HCT116 (cell line): ENCODE measurements around the gene CCNL1. TPM values are rescaled to one million over a fixed set of nuclear protein-coding genes. Genes with fewer than 3 reads are reported as not detected.
A peak's percentile ranks its signal among the peaks of the same experiment; 100 is the strongest.

Source experiments
- ATAC-seq: fragments of 200-7000 bp; cut with Tn5 transposase; 2 replicates; pipeline ENCODE4 v1.9.1; 2020; ENCODE audit warnings: mild to moderate bottlenecking, moderate library complexity
- BruUV-seq: library from RNA; stranded (reverse); fragments of 400-500 nt; replicated peaks from 2 replicates; lab custom pipeline; 2021; lab: Mats Ljungman, UMichigan
- CTCF ChIA-PET: fragments of 300-600 bp; sonication (Branson Sonifier 250); formaldehyde crosslinking; loops from one replicate; lab custom pipeline; 2021; ENCODE audit warnings: antibody characterized with exemption; lab: Charles Lee
- POLR2A ChIA-PET: fragments of 300-600, 350-600 bp; sonication (Branson Sonifier 250); formaldehyde crosslinking; loops from one replicate; lab custom pipeline; 2021; ENCODE audit warnings: antibody characterized with exemption; lab: Charles Lee
- RAD21 ChIA-PET, 2 experiments: fragments of 300-600 bp; sonication (Branson Sonifier 250); formaldehyde crosslinking; loops; one replicate each; lab custom pipeline; 2023; ENCODE audit warnings: low total read pairs in 2 of 2; ENCODE audit not compliant: uncharacterized antibody in 2 of 2, unreplicated experiment in 2 of 2, low non-redundant PET in 1 of 2; lab: Charles Lee
- DNase-seq: peaks from one replicate; pipeline ENCODE4 v3.0.0-alpha.2; 2010; ENCODE audit warnings: low read depth, low spot score
- H2AFZ ChIP-seq: fragments of 200-600 bp; shearing (Covaris generic), sonication (generic); 2 replicates; pipeline ENCODE4 v1.6.1; 2017; ENCODE audit warnings: low read depth, mixed run types, mixed read lengths, antibody characterized with exemption, low read length; ENCODE audit not compliant: poor library complexity, severe bottlenecking
- H3K27ac ChIP-seq: 2 replicates; pipeline ENCODE4 v1.5.1; 2012; ENCODE audit warnings: low read depth, low read length
- H3K27me3 ChIP-seq: fragments of 200-600 bp; sonication (generic); 2 replicates; pipeline ENCODE4 v1.6.1; 2016; ENCODE audit warnings: mixed run types, low read length, mixed read lengths; ENCODE audit not compliant: insufficient read depth
- H3K36me3 ChIP-seq, 2 experiments: fragments of 200-500 bp in 1 of 2; fragments of 200-600 bp in 1 of 2; sonication (Bioruptor generic) in 1 of 2; sonication (generic) in 1 of 2; 2 replicates each; pipeline versions ENCODE4 v1.5.1 to v1.6.1; 2014 to 2016; ENCODE audit warnings: low read length in 2 of 2, inconsistent platforms in 1 of 2, mixed read lengths in 1 of 2, mixed run types in 1 of 2; ENCODE audit not compliant: insufficient read depth in 2 of 2, control insufficient read depth in 1 of 2
- H3K4me1 ChIP-seq, 2 experiments: fragments of 200-600 bp in 1 of 2; sonication (generic) in 1 of 2; 2 replicates each; pipeline versions ENCODE4 v1.5.1 to v1.6.1; 2012 to 2017; ENCODE audit warnings: low read length in 2 of 2, inconsistent platforms in 1 of 2, mild to moderate bottlenecking in 1 of 2, mixed read lengths in 1 of 2, mixed run types in 1 of 2, moderate library complexity in 1 of 2; ENCODE audit not compliant: insufficient read depth in 2 of 2, control insufficient read depth in 1 of 2
- H3K4me2 ChIP-seq: fragments of 200-600 bp; sonication (generic); 2 replicates; pipeline ENCODE4 v1.6.1; 2017; ENCODE audit warnings: mixed run types, low read length, mixed read lengths
- H3K4me3 ChIP-seq, 2 experiments: fragments of 200-600 bp in 1 of 2; sonication (generic) in 1 of 2; replicated peaks in 1 of 2; 2 replicates each; pipeline ENCODE4 v1.5.1; 2011 to 2016; ENCODE audit warnings: low read length in 2 of 2, control low read depth in 1 of 2, low read depth in 1 of 2, mild to moderate bottlenecking in 1 of 2, mixed read lengths in 1 of 2, mixed run types in 1 of 2
- H3K79me2 ChIP-seq: fragments of 200-600 bp; sonication (generic); 2 replicates; pipeline ENCODE4 v1.6.1; 2017; ENCODE audit warnings: mild to moderate bottlenecking, mixed run types, low read length, moderate library complexity, mixed read lengths; ENCODE audit not compliant: insufficient read depth
- H3K9ac ChIP-seq: fragments of 200-600 bp; sonication (generic); 2 replicates; pipeline ENCODE4 v1.6.1; 2016; ENCODE audit warnings: low read length, mixed read lengths
- H3K9me2 ChIP-seq: fragments of 200-600 bp; sonication (generic), shearing (Covaris generic); 2 replicates; pipeline ENCODE4 v1.6.1; 2017; ENCODE audit warnings: mixed run types, mild to moderate bottlenecking, moderate library complexity; ENCODE audit not compliant: insufficient read depth
- H3K9me3 ChIP-seq, 2 experiments: fragments of 200-500 bp in 1 of 2; fragments of 200-600 bp in 1 of 2; sonication (Bioruptor generic) in 1 of 2; sonication (generic) in 1 of 2; 2 replicates each; pipeline ENCODE4 v1.6.1; 2014 to 2017; ENCODE audit warnings: low read length in 2 of 2, mixed read lengths in 2 of 2, inconsistent platforms in 1 of 2, low read depth in 1 of 2, mild to moderate bottlenecking in 1 of 2, mixed run types in 1 of 2, moderate library complexity in 1 of 2; ENCODE audit not compliant: control insufficient read depth in 1 of 2, insufficient read depth in 1 of 2
- H4K20me1 ChIP-seq: fragments of 200-600 bp; sonication (generic), shearing (Covaris generic); 2 replicates; pipeline ENCODE4 v1.6.1; 2017; ENCODE audit warnings: mixed run types, mild to moderate bottlenecking, moderate library complexity; ENCODE audit not compliant: insufficient read depth
- CBX3 ChIP-seq: IDR thresholded peaks from 2 replicates; pipeline ENCODE4 v1.6.1; 2012; ENCODE audit warnings: low read depth
- EZH2phosphoT487 ChIP-seq: fragments of 200-600 bp; IDR thresholded peaks from 2 replicates; pipeline ENCODE4 v1.6.1; 2018; ENCODE audit warnings: antibody characterized with exemption, borderline replicate concordance
- JUND ChIP-seq: IDR thresholded peaks from 2 replicates; pipeline ENCODE4 v1.6.1; 2012
- POLR2AphosphoS5 ChIP-seq: IDR thresholded peaks from 2 replicates; pipeline ENCODE4 v1.6.1; 2011; ENCODE audit warnings: mild to moderate bottlenecking, low read depth, low read length, moderate library complexity
- RAD21 ChIP-seq: IDR thresholded peaks from 2 replicates; pipeline ENCODE4 v1.6.1; 2012; ENCODE audit warnings: low read depth, mild to moderate bottlenecking
- SP1 ChIP-seq: IDR thresholded peaks from 2 replicates; pipeline ENCODE4 v1.6.1; 2012; ENCODE audit warnings: low read depth
- YY1 ChIP-seq: IDR thresholded peaks from 2 replicates; pipeline ENCODE4 v1.6.1; 2011; ENCODE audit warnings: low read length, low read depth, moderate library complexity, mild to moderate bottlenecking; ENCODE audit not compliant: insufficient replicate concordance; ENCODE audit errors: extremely low read depth
- ZNF274 ChIP-seq: fragments of 200-500 bp; sonication (Bioruptor generic); IDR thresholded peaks from 2 replicates; pipeline ENCODE4 v1.6.1; 2014; ENCODE audit warnings: mild to moderate bottlenecking, low read depth, low read length, inconsistent platforms
- intact Hi-C: fragments of 100-400 bp; cut with micrococcal nuclease; formaldehyde crosslinking; loops from 2 replicates; pipeline ENCODE4 v1.10.0; 2022
- total RNA-seq: library from RNA; stranded (reverse); gene quantifications from one replicate; pipeline ENCODE4 v1.2.1, GENCODE V29; 2021; ENCODE audit not compliant: unreplicated experiment
- TF ChIP-seq, protein P1 (sequence below): IDR thresholded peaks from 2 replicates; pipeline ENCODE4 v1.6.1; 2011; ENCODE audit warnings: mild to moderate bottlenecking, low read length, moderate library complexity; ENCODE audit not compliant: insufficient replicate concordance; ENCODE audit errors: extremely low read depth

The CCNL1 gene
- total RNA-seq, 1 experiment from 2014 or later: 96.7 TPM

DNA sequence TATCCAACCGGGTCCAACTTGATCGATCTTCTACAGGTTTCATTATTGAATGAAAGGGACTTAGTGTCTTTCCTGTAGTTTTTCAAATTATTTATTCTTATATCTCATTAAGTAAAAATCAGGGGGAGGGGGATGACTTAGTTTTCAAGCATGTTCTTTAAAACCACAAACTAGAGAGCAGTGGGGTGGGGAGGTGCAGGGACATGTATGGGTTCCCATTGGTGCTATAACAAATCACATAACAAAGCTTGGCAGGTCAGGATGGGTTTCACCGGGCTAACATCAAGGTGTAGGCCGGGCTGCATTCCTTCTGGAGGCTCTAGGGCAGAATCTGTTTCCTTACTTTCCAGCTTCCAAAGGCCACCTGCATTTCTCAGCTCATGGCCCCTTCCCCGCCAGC lies 32.7 kb downstream of the CCNL1 start:
- TF ChIP-seq RAD21: no peak
- TF ChIP-seq, all 23 proteins: peak for 0
- H3K4me2 ChIP-seq: peak overlapping the region; percentile 75

DNA sequence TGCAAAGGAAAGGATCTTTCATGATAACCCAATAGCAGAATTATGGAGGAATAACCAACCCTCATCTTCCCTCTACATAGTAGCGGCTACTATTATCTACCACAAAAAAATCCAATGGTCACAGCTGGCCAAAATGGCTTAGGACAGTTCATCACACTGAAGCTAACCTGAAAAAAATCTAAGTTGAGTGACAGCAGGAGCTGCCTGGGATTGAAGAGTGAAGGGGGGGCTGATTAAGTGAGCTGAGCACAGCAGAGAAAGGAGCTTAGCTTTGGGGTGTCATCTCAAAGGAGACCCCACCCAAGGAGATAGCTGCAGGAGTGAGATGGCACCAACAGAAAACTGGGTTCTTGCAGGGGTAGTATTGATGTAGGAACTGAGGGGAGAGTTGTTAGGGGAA lies 33.6 kb downstream of the CCNL1 start:
- RAD21 ChIA-PET: no interaction called here

More for the DNA sequence above, 32.7 kb downstream of the CCNL1 start:
- Histone ChIP-seq H3K79me2 (no peaks in the 10 kb centered on the region), H4K20me1 (no peaks in the 10 kb centered on the region), H3K9me2 (no peaks in the 10 kb centered on the region), H3K36me3 (no peaks in the 10 kb centered on the region), H3K4me1 (peaks cover 57 to 93% of the 10 kb centered on the region in 2 experiments), H2AFZ (no peak overlapping the region), H3K4me3 (no peak overlapping the region), H3K9me3 (no peaks in the 10 kb centered on the region), H3K9ac (peak overlapping the region; percentile 76), H3K27me3 (no peaks in the 10 kb centered on the region), H3K27ac (peak overlapping the region; percentile 99)
- POLR2A ChIA-PET: interaction anchor here (0.7 to 1.5 kb wide), 2 partner anchors 24 to 33 kb away, joined by 3 read pairs; no protein-coding TSS in a partner anchor
- no TSS peak for BruUV-seq
- CTCF ChIA-PET: interaction anchor here (1.7 kb wide), 1 partner anchor 14 kb away, joined by 6 read pairs; no protein-coding TSS in a partner anchor
- intact Hi-C loops: no loop called here
- RAD21 ChIA-PET: no interaction called here
- DNase-seq: no peak
- no peak for ATAC-seq

More for the DNA sequence above, 33.6 kb downstream of the CCNL1 start:
- no peaks in the 10 kb centered on the region for H4K20me1 ChIP-seq
- H3K9me3 ChIP-seq: no peaks in the 10 kb centered on the region
- no peak overlapping the region for H3K27ac ChIP-seq
- no peak overlapping the region for H3K4me3 ChIP-seq
- TF ChIP-seq, protein P1, sequence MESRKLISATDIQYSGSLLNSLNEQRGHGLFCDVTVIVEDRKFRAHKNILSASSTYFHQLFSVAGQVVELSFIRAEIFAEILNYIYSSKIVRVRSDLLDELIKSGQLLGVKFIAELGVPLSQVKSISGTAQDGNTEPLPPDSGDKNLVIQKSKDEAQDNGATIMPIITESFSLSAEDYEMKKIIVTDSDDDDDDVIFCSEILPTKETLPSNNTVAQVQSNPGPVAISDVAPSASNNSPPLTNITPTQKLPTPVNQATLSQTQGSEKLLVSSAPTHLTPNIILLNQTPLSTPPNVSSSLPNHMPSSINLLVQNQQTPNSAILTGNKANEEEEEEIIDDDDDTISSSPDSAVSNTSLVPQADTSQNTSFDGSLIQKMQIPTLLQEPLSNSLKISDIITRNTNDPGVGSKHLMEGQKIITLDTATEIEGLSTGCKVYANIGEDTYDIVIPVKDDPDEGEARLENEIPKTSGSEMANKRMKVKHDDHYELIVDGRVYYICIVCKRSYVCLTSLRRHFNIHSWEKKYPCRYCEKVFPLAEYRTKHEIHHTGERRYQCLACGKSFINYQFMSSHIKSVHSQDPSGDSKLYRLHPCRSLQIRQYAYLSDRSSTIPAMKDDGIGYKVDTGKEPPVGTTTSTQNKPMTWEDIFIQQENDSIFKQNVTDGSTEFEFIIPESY: no peak
- TF ChIP-seq CBX3 (no peak), YY1 (no peak), SP1 (no peak), ZNF274 (no peak), EZH2phosphoT487 (no peak), POLR2AphosphoS5 (no peak), JUND (no peak)
- no peak overlapping the region for H3K4me2 ChIP-seq
- peaks cover 54 to 93% of the 10 kb centered on the region in 2 experiments for H3K4me1 ChIP-seq
- ATAC-seq (no peak), DNase-seq (no peak)
- intact Hi-C loops: no loop called here
- H3K27me3 ChIP-seq: no peaks in the 10 kb centered on the region
- H3K9ac ChIP-seq: no peak overlapping the region
- no peaks in the 10 kb centered on the region for H3K79me2 ChIP-seq
- ChIA-PET CTCF (interaction anchor here (1.7 kb wide), 1 partner anchor 13 kb away, joined by 6 read pairs; no protein-coding TSS in a partner anchor), POLR2A (no interaction called here)
- H3K9me2 ChIP-seq: no peaks in the 10 kb centered on the region
- no TSS peak for BruUV-seq
- H2AFZ ChIP-seq: no peak overlapping the region
- H3K36me3 ChIP-seq: no peaks in the 10 kb centered on the region
